Testis (tissue), 2 donors: ENCODE measurements around the gene MTMR6.

Source experiments
- POLR2A ChIP-seq: fragments of 450-650 bp; IDR thresholded peaks from one replicate; pipeline ENCODE4 v1.6.1; 2017; ENCODE audit warnings: antibody characterized with exemption, mild to moderate bottlenecking, moderate library complexity
- TF ChIP-seq, protein P1 (sequence below), 3 experiments: fragments of 450-650 bp in 2 of 3; fragments of 200-600 bp in 1 of 3; sonication (generic) in 1 of 3; IDR thresholded peaks; one replicate each; pipeline ENCODE4 v1.5.1; 2016 to 2019; ENCODE audit warnings: antibody characterized with exemption in 3 of 3, mild to moderate bottlenecking in 2 of 3, moderate library complexity in 1 of 3

DNA sequence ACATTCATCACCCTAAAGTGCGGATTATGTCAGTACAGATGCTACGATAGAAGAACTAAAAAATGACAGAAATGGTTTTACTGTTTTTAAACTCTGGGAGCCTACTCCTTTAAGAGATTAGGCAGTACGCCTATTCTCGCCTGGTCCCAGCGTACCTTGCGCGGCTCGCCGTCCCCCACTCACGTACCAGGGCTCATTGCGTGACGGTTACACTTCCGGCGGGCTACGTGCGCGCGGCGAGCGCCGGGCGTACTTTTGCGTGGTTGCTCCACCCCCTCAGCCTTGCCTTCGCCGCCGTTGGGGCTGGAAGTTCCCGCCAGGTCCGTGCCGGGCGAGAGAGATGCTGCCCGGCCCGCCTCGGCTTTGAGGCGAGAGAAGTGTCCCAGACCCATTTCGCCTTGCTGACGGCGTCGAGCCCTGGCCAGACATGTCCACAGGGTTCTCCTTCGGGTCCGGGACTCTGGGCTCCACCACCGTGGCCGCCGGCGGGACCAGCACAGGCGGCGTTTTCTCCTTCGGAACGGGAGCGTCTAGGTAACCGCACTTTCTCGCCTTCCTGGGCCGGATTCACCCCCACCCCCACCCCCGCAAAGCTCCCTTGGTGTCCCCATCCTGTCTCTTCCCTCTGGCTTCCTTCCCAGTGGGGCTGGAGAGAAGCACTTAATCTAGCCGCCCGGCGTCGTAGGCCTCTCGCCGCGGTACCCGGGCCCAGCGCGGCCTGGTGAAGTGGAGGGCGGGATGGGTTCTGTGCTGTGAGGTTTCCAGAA lies 14.2 kb upstream of the MTMR6 start, which contains the start of gene NUP58:
- TF ChIP-seq, protein P1, sequence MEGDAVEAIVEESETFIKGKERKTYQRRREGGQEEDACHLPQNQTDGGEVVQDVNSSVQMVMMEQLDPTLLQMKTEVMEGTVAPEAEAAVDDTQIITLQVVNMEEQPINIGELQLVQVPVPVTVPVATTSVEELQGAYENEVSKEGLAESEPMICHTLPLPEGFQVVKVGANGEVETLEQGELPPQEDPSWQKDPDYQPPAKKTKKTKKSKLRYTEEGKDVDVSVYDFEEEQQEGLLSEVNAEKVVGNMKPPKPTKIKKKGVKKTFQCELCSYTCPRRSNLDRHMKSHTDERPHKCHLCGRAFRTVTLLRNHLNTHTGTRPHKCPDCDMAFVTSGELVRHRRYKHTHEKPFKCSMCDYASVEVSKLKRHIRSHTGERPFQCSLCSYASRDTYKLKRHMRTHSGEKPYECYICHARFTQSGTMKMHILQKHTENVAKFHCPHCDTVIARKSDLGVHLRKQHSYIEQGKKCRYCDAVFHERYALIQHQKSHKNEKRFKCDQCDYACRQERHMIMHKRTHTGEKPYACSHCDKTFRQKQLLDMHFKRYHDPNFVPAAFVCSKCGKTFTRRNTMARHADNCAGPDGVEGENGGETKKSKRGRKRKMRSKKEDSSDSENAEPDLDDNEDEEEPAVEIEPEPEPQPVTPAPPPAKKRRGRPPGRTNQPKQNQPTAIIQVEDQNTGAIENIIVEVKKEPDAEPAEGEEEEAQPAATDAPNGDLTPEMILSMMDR (IDR thresholded peaks at IDR 0.05) = peak in 1 of 3 experiments; percentile 26
- peak; percentile 61 for TF ChIP-seq POLR2A
